Measurements from ENCODE around the gene ZNRF1. TPM values are rescaled to one million over a fixed set of nuclear protein-coding genes. Genes with fewer than 3 reads are reported as not detected.

Gene ZNRF1
- total and polyA plus RNA-seq, 2 of the 13 experiments (the other 11 are each of a cell fraction or from before 2014, with no cell fraction given): 43.9 to 58.7 TPM

- TF ChIP-seq ZNF292 (CRISPR knock-in tag; IDR thresholded peaks at IDR 0.05; ENCODE audit: borderline replicate concordance, low read depth) (0 out of 2 replicates have a peak, but pooled peaks have one; percentile 19), ARNT2 (CRISPR knock-in tag; IDR thresholded peaks at IDR 0.05; ENCODE audit: low read depth) (peak; percentile 84), NKX3-1 (CRISPR knock-in tag; IDR thresholded peaks at IDR 0.05) (peak; percentile 85; the same call in 1 of the 2 replicates), SMAD1 (CRISPR knock-in tag; IDR thresholded peaks at IDR 0.05; ENCODE audit: borderline replicate concordance, low read depth) (peak; percentile 97; the same call in 1 of the 2 replicates), PHF21A (CRISPR knock-in tag; IDR thresholded peaks at IDR 0.05) (peak; percentile 62; the same call in 1 of the 2 replicates), ZNF709 (CRISPR knock-in tag; IDR thresholded peaks at IDR 0.05) (peak; percentile 91), HNF4A (CRISPR knock-in tag; IDR thresholded peaks at IDR 0.05) (peak; percentile 19; the same call in 1 of the 2 replicates), E2F1 (CRISPR knock-in tag; IDR thresholded peaks at IDR 0.05) (peak; percentile 90), IRX3 (CRISPR knock-in tag; IDR thresholded peaks at IDR 0.05; ENCODE audit: borderline replicate concordance, low read depth) (no peak), ZNF547 (CRISPR knock-in tag; IDR thresholded peaks at IDR 0.05) (peak; percentile 97), PITX1 (CRISPR knock-in tag; IDR thresholded peaks at IDR 0.05) (peak; percentile 77), ZBTB14 (CRISPR knock-in tag; IDR thresholded peaks at IDR 0.05) (peak; percentile 99), ZFP37 (CRISPR knock-in tag; IDR thresholded peaks at IDR 0.05; ENCODE audit: borderline replicate concordance) (peak; percentile 78), ZFP62 (CRISPR knock-in tag; IDR thresholded peaks at IDR 0.05) (0 out of 2 replicates have a peak, but pooled peaks have one; percentile 60), ZNF160 (CRISPR knock-in tag; IDR thresholded peaks at IDR 0.05) (peak; percentile 93; the same call in 1 of the 2 replicates), ELF3 (CRISPR knock-in tag; IDR thresholded peaks at IDR 0.05) (0 out of 2 replicates have a peak, but pooled peaks have one; percentile 35), ZNF333 (CRISPR knock-in tag; IDR thresholded peaks at IDR 0.05; ENCODE audit: borderline replicate concordance) (peak; percentile 88; the same call in 1 of the 2 replicates), ZBTB49 (CRISPR knock-in tag; IDR thresholded peaks at IDR 0.05; ENCODE audit: borderline replicate concordance) (peak; percentile 93; the same call in 1 of the 2 replicates), ZNF546 (CRISPR knock-in tag; conservative IDR thresholded peaks at IDR 0.05) (peak; percentile 61; the same call in 1 of the 2 replicates), MYPOP (CRISPR knock-in tag; IDR thresholded peaks at IDR 0.05) (peak; percentile 77; the same call in 1 of the 2 replicates), ZZZ3 (CRISPR knock-in tag; IDR thresholded peaks at IDR 0.05; ENCODE audit: borderline replicate concordance) (no peak), ZNF274 (CRISPR knock-in tag; IDR thresholded peaks at IDR 0.05) (peak; percentile 97), ZNF343 (CRISPR knock-in tag; IDR thresholded peaks at IDR 0.05) (0 out of 2 replicates have a peak, but pooled peaks have one; percentile 45), SUZ12 (IDR thresholded peaks at IDR 0.05; ENCODE audit: low read depth, low read length) (peak; percentile 82)
Measured at GRCh38 chr16:75148311-75149195, 149.7 kb downstream of the ZNRF1 start, which contains the start of gene ZFP1 (continued).

Measured in HepG2 (cell line).